IMR-90 (cell line): Measurements from ENCODE around the gene PARP2. TPM values are rescaled to one million over a fixed set of nuclear protein-coding genes. Genes with fewer than 3 reads are reported as not detected.

ENCODE experiments used
- ATAC-seq: fragments of 200-7000 bp; cut with Tn5 transposase; 2 replicates; pipeline ENCODE4 v1.9.1; 2020; ENCODE audit warnings: low read depth, mild to moderate bottlenecking, moderate library complexity
- BruUV-seq: library from RNA; stranded (reverse); fragments of 400-500 nt; replicated peaks from 2 replicates; lab custom pipeline; 2021; lab: Mats Ljungman, UMichigan
- CTCF ChIA-PET: fragments of 300-600 bp; formaldehyde crosslinking; extraction: SDS; loops from one replicate; lab custom pipeline; 2021; ENCODE audit warnings: antibody characterized with exemption; lab: Yijun Ruan, JAX
- POLR2A ChIA-PET: fragments of 300-600 bp; sonication (Branson Sonifier 250); formaldehyde crosslinking; loops from one replicate; lab custom pipeline; 2022; ENCODE audit warnings: antibody characterized with exemption; ENCODE audit not compliant: unreplicated experiment; lab: Charles Lee
- DNase-seq: peaks from one replicate; pipeline ENCODE4 v3.0.0; 2013
- H2AFZ ChIP-seq: replicated peaks from 2 replicates; pipeline ENCODE3; 2013; ENCODE audit warnings: low read length, mild to moderate bottlenecking; ENCODE audit not compliant: poor library complexity
- H2AK5ac ChIP-seq: 2 replicates; pipeline ENCODE4 v1.6.1; 2013; ENCODE audit warnings: low read depth, low read length, inconsistent platforms
- H2AK9ac ChIP-seq: replicated peaks from 2 replicates; pipeline ENCODE3; 2013; ENCODE audit warnings: mild to moderate bottlenecking, low read depth, low read length, moderate library complexity; ENCODE audit not compliant: poor library complexity
- H2BK120ac ChIP-seq: 2 replicates; pipeline ENCODE4 v1.6.1; 2013; ENCODE audit warnings: low read depth, low read length, inconsistent platforms
- H2BK15ac ChIP-seq: 3 replicates; pipeline ENCODE4 v1.6.1; 2013; ENCODE audit warnings: low read depth, low read length, inconsistent platforms
- H2BK20ac ChIP-seq: 2 replicates; pipeline ENCODE4 v1.6.1; 2013; ENCODE audit warnings: low read depth, mild to moderate bottlenecking, inconsistent platforms, low read length, moderate library complexity
- H2BK5ac ChIP-seq: 2 replicates; pipeline ENCODE4 v1.6.1; 2013; ENCODE audit warnings: mild to moderate bottlenecking, low read depth, low read length, inconsistent platforms; ENCODE audit not compliant: poor library complexity, severe bottlenecking
- H3K14ac ChIP-seq: replicated peaks from 2 replicates; pipeline ENCODE4 v1.6.1; 2013; ENCODE audit warnings: low read depth, low read length, inconsistent platforms
- H3K18ac ChIP-seq: 2 replicates; pipeline ENCODE4 v1.6.1; 2013; ENCODE audit warnings: low read depth, low read length, control low read depth
- H3K23ac ChIP-seq: 2 replicates; pipeline ENCODE4 v1.6.1; 2013; ENCODE audit warnings: low read depth, low read length, inconsistent platforms
- H3K27ac ChIP-seq: 2 replicates; pipeline ENCODE4 v1.5.1; 2013; ENCODE audit warnings: mild to moderate bottlenecking, control low read depth, low read length; ENCODE audit not compliant: insufficient read depth
- H3K27me3 ChIP-seq: 2 replicates; pipeline ENCODE4 v1.6.1; 2013; ENCODE audit warnings: low read length; ENCODE audit not compliant: control insufficient read depth, insufficient read depth
- H3K36me3 ChIP-seq: 2 replicates; pipeline ENCODE4 v1.6.1; 2013; ENCODE audit warnings: low read length, mixed read lengths; ENCODE audit not compliant: control insufficient read depth, insufficient read depth
- H3K4ac ChIP-seq: 2 replicates; pipeline ENCODE4 v1.6.1; 2013; ENCODE audit warnings: low read depth, low read length, inconsistent platforms
- H3K4me1 ChIP-seq: 2 replicates; pipeline ENCODE4 v1.6.1; 2013; ENCODE audit warnings: low read length, mixed read lengths; ENCODE audit not compliant: control insufficient read depth, insufficient read depth
- H3K4me2 ChIP-seq: 2 replicates; pipeline ENCODE4 v1.6.1; 2013; ENCODE audit warnings: low read depth, mild to moderate bottlenecking, control low read depth, low read length, moderate library complexity
- H3K4me3 ChIP-seq: 2 replicates; pipeline ENCODE4 v1.5.1; 2013; ENCODE audit warnings: low read depth, mild to moderate bottlenecking, control low read depth, low read length, moderate library complexity; ENCODE audit not compliant: insufficient read depth
- H3K56ac ChIP-seq: 2 replicates; pipeline ENCODE4 v1.6.1; 2013; ENCODE audit warnings: low read length, inconsistent platforms; ENCODE audit not compliant: insufficient read depth; ENCODE audit errors: extremely low read depth
- H3K79me1 ChIP-seq, 2 experiments: 2 replicates each; pipeline ENCODE4 v1.6.1; 2013; ENCODE audit warnings: low read length in 2 of 2, inconsistent platforms in 1 of 2, low read depth in 1 of 2
- H3K9ac ChIP-seq: 2 replicates; pipeline ENCODE4 v1.6.1; 2013; ENCODE audit warnings: low read depth, low read length, control low read depth
- H3K9me1 ChIP-seq: 2 replicates; pipeline ENCODE4 v1.6.1; 2013; ENCODE audit warnings: low read length, inconsistent platforms; ENCODE audit not compliant: insufficient read depth
- H3K9me3 ChIP-seq: 2 replicates; pipeline ENCODE4 v1.6.1; 2013; ENCODE audit warnings: low read length; ENCODE audit not compliant: control insufficient read depth, insufficient read depth
- H4K20me1 ChIP-seq: 2 replicates; pipeline ENCODE4 v1.6.1; 2013; ENCODE audit warnings: low read length, inconsistent platforms; ENCODE audit not compliant: insufficient read depth
- H4K5ac ChIP-seq: 2 replicates; pipeline ENCODE4 v1.6.1; 2013; ENCODE audit warnings: mild to moderate bottlenecking, low read depth, low read length, control low read depth
- H4K8ac ChIP-seq, 2 experiments: 2 replicates each; pipeline ENCODE4 v1.6.1; 2013; ENCODE audit warnings: low read depth in 2 of 2, low read length in 2 of 2, control low read depth in 1 of 2, inconsistent platforms in 1 of 2
- H4K91ac ChIP-seq: 2 replicates; pipeline ENCODE4 v1.6.1; 2013; ENCODE audit warnings: low read depth, low read length, inconsistent platforms; ENCODE audit not compliant: insufficient read depth
- BHLHE40 ChIP-seq: fragments of 150-350 bp; IDR thresholded peaks from 2 replicates; pipeline ENCODE4 v1.6.1; 2016; ENCODE audit warnings: mild to moderate bottlenecking, low read depth, low read length
- CEBPB ChIP-seq: IDR thresholded peaks from 2 replicates; pipeline ENCODE4 v1.6.1; 2012; ENCODE audit warnings: low read depth, low read length, improper control_type of control experiment
- ELK1 ChIP-seq: fragments of 150-350 bp; IDR thresholded peaks from 2 replicates; pipeline ENCODE4 v1.6.1; 2016; ENCODE audit warnings: low read depth, mild to moderate bottlenecking, low read length, moderate library complexity, borderline replicate concordance
- FOS ChIP-seq: fragments of 150-350 bp; IDR thresholded peaks from 2 replicates; pipeline ENCODE4 v1.6.1; 2016; ENCODE audit warnings: low read depth, low read length
- NFE2L2 ChIP-seq: fragments of 150-350 bp; IDR thresholded peaks from 2 replicates; pipeline ENCODE4 v1.6.1; 2016; ENCODE audit warnings: low read depth, mild to moderate bottlenecking, low read length
- WGBS, 2 experiments: methylation state at CpG; one replicate each; pipeline versions ENCODE4 v1.1.5 to v1.1.7; 2013; ENCODE audit warnings: missing lambda C conversion rate in 2 of 2; ENCODE audit not compliant: insufficient read length in 1 of 2; ENCODE audit errors: extremely low coverage in 2 of 2; 5-methylcytosine and 5-hydroxymethylcytosine counted together
- dilution Hi-C: fragments of 300-500 bp; cut with HindIII; formaldehyde crosslinking; loops from one replicate; pipeline ENCODE4 v1.14.3; 2018; ENCODE audit warnings: low sequenced_read_pairs; ENCODE audit not compliant: unreplicated experiment
- in situ Hi-C: fragments of 300-500 bp; cut with MboI; formaldehyde crosslinking; loops from 3 replicates; pipeline ENCODE4 v1.14.3; 2019; ENCODE audit warnings: low sequenced_read_pairs, inconsistent platforms, mixed read lengths
- intact Hi-C: fragments of 100-400 bp; cut with micrococcal nuclease; formaldehyde crosslinking; loops from 2 replicates; pipeline ENCODE4 v1.10.0; 2022
- polyA plus RNA-seq, 3 experiments: library from polyadenylated mRNA; depleted of rRNA; stranded (reverse); fragments of >200 nt; gene quantifications; 2 replicates each; pipeline ENCODE4 v1.2.3, GENCODE V29; 2012; ENCODE audit warnings: low replicate concordance in 1 of 3
- total RNA-seq: library from RNA; depleted of rRNA; stranded (reverse); fragments of >200 nt; gene quantifications from 2 replicates; pipeline ENCODE4 v1.2.3, GENCODE V29; 2012

The PARP2 gene
- total and polyA plus RNA-seq, 2 of the 4 experiments (the other 2 are of a cell fraction): 11.7 to 19.1 TPM

DNA sequence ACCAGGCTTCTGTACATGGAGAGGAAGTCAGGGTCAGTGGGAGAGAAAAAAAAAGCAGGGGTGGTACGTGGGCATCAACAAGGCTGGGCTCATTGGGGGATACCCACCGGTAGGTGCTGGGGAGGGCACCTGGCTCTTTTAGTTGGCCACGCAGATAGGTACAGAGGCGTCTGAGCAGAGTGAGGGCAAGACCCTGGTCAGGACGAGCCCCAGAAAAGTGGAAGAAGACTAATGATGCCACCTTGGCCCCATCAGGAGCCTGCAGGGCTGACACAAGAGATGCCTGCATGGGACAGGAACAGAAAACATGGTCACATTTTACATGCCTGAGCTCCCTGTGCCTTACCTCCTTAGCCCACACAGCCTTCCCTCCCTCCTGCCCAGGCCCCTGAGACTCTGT is 40.2 kb downstream of the PARP2 start:
- CTCF ChIA-PET: no interaction called here
- dilution Hi-C loops: no loop called here
- TF ChIP-seq CEBPB: no peak
- no peak for TF ChIP-seq FOS
- TF ChIP-seq ELK1: no peak
- no peak for TF ChIP-seq BHLHE40
- no peak for TF ChIP-seq NFE2L2

More for the DNA sequence above, 40.2 kb downstream of the PARP2 start:
- Histone ChIP-seq H2BK5ac (no peak overlapping the region), H2AFZ (no peak overlapping the region), H4K5ac (no peak overlapping the region), H4K8ac (no peak overlapping the region), H3K4me2 (no peak overlapping the region), H2AK9ac (no peak overlapping the region), H2BK20ac (no peak overlapping the region), H3K18ac (no peak overlapping the region), H4K20me1 (no peaks in the 10 kb centered on the region), H3K27me3 (no peaks in the 10 kb centered on the region), H3K9ac (no peak overlapping the region), H3K14ac (no peak overlapping the region), H2AK5ac (no peak overlapping the region), H3K4me3 (no peak overlapping the region), H2BK120ac (no peak overlapping the region), H3K27ac (no peak overlapping the region), H3K36me3 (peaks cover 76% of the 10 kb centered on the region), H3K23ac (no peak overlapping the region), H3K56ac (no peak overlapping the region), H3K79me1 (no peaks in the 10 kb centered on the region), H4K91ac (no peak overlapping the region), H3K9me1 (no peaks in the 10 kb centered on the region), H3K4ac (no peak overlapping the region), H3K9me3 (no peaks in the 10 kb centered on the region), H2BK15ac (no peak overlapping the region), H3K4me1 (no peaks in the 10 kb centered on the region)
- in situ Hi-C loops: no loop called here
- POLR2A ChIA-PET: no interaction called here
- no TSS peak for BruUV-seq
- WGBS, 2 experiments: 100% methylated on average over 2 of the region's 5 CpGs; no CpG with 5 or more reads in 1 of the 2 experiments
- DNase-seq (no peak), ATAC-seq (no peak)
- intact Hi-C loops: no loop called here
